LHCN-M2 (cell line): Measurements from ENCODE around the gene ANTXR1. TPM values are rescaled to one million over a fixed set of nuclear protein-coding genes. Genes with fewer than 3 reads are reported as not detected.

Experiments
- DNase-seq: peaks from one replicate; pipeline ENCODE4 v3.0.0-alpha.2; 2012; ENCODE audit warnings: low read depth
- total RNA-seq: library from RNA; depleted of rRNA; stranded (reverse); fragments of >200 nt; gene quantifications from 2 replicates; pipeline ENCODE4 v1.2.3, GENCODE V29; 2014

Gene ANTXR1
- total RNA-seq, 1 experiment from 2014 or later: 209 TPM

GRCh38 chr2:69033461-69034095 is 20.6 kb downstream of the ANTXR1 start:
- DNase-seq: no peak

GRCh38 chr2:69034122-69034521 is 21.1 kb downstream of the ANTXR1 start:
- DNase-seq: no peak

- no peak for DNase-seq
Observed at GRCh38 chr2:69034845-69035244, 21.9 kb downstream of the ANTXR1 start.

GRCh38 chr2:69036926-69037325 is 23.9 kb downstream of the ANTXR1 start:
- DNase-seq: no peak

- DNase-seq: no peak
Observed at GRCh38 chr2:69041214-69041613, 28.2 kb downstream of the ANTXR1 start.

- no peak for DNase-seq
Observed at GRCh38 chr2:69043736-69044400, 30.9 kb downstream of the ANTXR1 start.

- peak; percentile 89 for DNase-seq
Observed at GRCh38 chr2:69046221-69046662, 33.3 kb downstream of the ANTXR1 start.

- DNase-seq: no peak
Observed at GRCh38 chr2:69047625-69048145, 34.7 kb downstream of the ANTXR1 start.

- no peak for DNase-seq
Observed at GRCh38 chr2:69050802-69051201, 37.8 kb downstream of the ANTXR1 start.

- DNase-seq: no peak
Observed at GRCh38 chr2:69053416-69053965, 40.5 kb downstream of the ANTXR1 start.

- no peak for DNase-seq
Observed at GRCh38 chr2:69054431-69054830, 41.5 kb downstream of the ANTXR1 start.

GRCh38 chr2:69055688-69056470 is 42.9 kb downstream of the ANTXR1 start:
- no peak for DNase-seq

GRCh38 chr2:69057660-69058059 is 44.7 kb downstream of the ANTXR1 start:
- no peak for DNase-seq

GRCh38 chr2:69059731-69060290 is 46.8 kb downstream of the ANTXR1 start:
- no peak for DNase-seq

- no peak for DNase-seq
Observed at GRCh38 chr2:69060938-69061501, 48.0 kb downstream of the ANTXR1 start.

GRCh38 chr2:69061525-69061924 is 48.5 kb downstream of the ANTXR1 start:
- DNase-seq: no peak

- DNase-seq: no peak
Observed at GRCh38 chr2:69062307-69062962, 49.5 kb downstream of the ANTXR1 start.

GRCh38 chr2:69065735-69066336 is 52.9 kb downstream of the ANTXR1 start:
- no peak for DNase-seq

GRCh38 chr2:69067026-69067630 is 54.1 kb downstream of the ANTXR1 start:
- DNase-seq: no peak

GRCh38 chr2:69067866-69068265 is 54.9 kb downstream of the ANTXR1 start:
- no peak for DNase-seq
